Mesothelial cell of epicardium (in vitro differentiated cells): Measurements from ENCODE around the gene NSD1. TPM values are rescaled to one million over a fixed set of nuclear protein-coding genes. Genes with fewer than 3 reads are reported as not detected.

Source experiments
- DNase-seq, 2 experiments: peaks; one replicate each; pipeline ENCODE4 v3.0.0; 2021; ENCODE audit warnings: low spot score in 2 of 2; ENCODE audit not compliant: unreplicated experiment in 2 of 2
- H3K27ac Mint-ChIP-seq: 2 replicates; pipeline ENCODE4 v1.8.0; 2021; ENCODE audit warnings: mixed read lengths
- H3K27me3 Mint-ChIP-seq: 2 replicates; pipeline ENCODE4 v1.8.0; 2021; ENCODE audit warnings: low read depth, mixed read lengths
- H3K36me3 Mint-ChIP-seq: 2 replicates; pipeline ENCODE4 v1.8.0; 2021; ENCODE audit warnings: mixed read lengths
- H3K4me1 Mint-ChIP-seq: 2 replicates; pipeline ENCODE4 v1.8.0; 2021; ENCODE audit warnings: mixed read lengths
- H3K4me3 Mint-ChIP-seq: 2 replicates; pipeline ENCODE4 v1.8.0; 2021; ENCODE audit warnings: mild to moderate bottlenecking, moderate library complexity, mixed read lengths
- H3K9me3 Mint-ChIP-seq: 2 replicates; pipeline ENCODE4 v1.8.0; 2021; ENCODE audit warnings: mixed read lengths
- total RNA-seq: library from RNA; stranded (reverse); gene quantifications from 3 replicates; pipeline ENCODE4 v1.2.1, GENCODE V29; 2021
- TF ChIP-seq, protein P1 (sequence below): fragments of 200-600 bp; sonication (generic); IDR thresholded peaks from one replicate; pipeline ENCODE4 v1.5.0; 2021; ENCODE audit warnings: antibody characterized with exemption; ENCODE audit not compliant: unreplicated experiment

The NSD1 gene
- total RNA-seq, 1 donor from 2014 or later = 164 TPM

DNA sequence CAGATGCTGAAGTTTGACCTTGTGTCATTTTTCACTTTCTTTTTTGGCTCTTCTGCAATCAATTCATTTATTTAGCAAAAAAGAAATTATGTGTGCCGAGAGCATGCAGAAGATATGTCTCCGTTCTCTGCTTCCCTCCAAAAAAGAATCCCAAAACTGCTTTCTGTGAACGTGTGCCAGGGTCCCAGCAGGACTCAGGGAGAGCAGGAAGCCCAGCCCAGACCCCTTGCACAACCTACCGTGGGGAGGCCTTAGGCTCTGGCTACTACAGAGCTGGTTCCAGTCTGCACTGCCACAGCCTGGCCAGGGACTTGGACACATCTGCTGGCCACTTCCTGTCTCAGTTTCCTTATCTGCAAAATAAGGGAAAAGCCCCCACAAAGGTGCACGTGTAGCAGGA, 44.4 kb upstream of the NSD1 start:
- Mint-ChIP-seq H3K27ac (no peak overlapping the region), H3K4me3 (peak overlapping the region; percentile 10), H3K27me3 (peaks cover 22% of the 10 kb centered on the region), H3K4me1 (peaks cover 6% of the 10 kb centered on the region), H3K36me3 (no peaks in the 10 kb centered on the region), H3K9me3 (no peaks in the 10 kb centered on the region)
- DNase-seq = no peak
- TF ChIP-seq, protein P1, sequence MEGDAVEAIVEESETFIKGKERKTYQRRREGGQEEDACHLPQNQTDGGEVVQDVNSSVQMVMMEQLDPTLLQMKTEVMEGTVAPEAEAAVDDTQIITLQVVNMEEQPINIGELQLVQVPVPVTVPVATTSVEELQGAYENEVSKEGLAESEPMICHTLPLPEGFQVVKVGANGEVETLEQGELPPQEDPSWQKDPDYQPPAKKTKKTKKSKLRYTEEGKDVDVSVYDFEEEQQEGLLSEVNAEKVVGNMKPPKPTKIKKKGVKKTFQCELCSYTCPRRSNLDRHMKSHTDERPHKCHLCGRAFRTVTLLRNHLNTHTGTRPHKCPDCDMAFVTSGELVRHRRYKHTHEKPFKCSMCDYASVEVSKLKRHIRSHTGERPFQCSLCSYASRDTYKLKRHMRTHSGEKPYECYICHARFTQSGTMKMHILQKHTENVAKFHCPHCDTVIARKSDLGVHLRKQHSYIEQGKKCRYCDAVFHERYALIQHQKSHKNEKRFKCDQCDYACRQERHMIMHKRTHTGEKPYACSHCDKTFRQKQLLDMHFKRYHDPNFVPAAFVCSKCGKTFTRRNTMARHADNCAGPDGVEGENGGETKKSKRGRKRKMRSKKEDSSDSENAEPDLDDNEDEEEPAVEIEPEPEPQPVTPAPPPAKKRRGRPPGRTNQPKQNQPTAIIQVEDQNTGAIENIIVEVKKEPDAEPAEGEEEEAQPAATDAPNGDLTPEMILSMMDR = no peak

DNA sequence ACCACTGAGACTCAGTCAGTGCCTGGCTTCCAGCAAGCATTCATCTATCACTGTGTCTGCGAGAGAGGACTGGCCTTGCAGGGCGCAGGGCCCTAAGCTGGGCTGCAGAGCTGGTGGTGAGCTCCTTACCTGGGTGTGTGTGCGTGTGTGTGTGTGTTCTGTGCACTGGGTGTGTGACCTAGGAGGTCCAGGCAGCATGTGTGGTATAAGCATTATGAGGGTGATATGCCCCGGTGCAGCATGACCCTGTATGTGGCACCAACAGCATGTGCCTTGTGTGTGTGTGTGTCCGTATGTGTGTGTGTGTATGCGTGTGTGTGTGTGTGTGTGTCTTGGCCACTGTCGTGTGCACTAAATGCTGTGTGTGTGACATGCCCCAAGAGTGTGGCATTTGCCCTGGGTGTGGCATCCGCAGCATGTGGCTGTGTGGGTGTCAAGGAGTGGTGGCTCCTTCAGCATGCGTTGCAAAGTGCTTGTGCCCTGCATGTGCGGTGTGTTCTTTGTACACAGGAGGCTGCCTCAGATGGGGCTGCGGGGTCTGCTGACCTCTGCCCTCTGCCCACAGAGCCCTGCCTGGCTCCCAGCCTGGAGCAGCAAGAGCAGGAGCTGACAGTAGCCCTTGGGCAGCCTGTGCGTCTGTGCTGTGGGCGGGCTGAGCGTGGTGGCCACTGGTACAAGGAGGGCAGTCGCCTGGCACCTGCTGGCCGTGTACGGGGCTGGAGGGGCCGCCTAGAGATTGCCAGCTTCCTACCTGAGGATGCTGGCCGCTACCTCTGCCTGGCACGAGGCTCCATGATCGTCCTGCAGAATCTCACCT, 43.5 kb upstream of the NSD1 start:
- Mint-ChIP-seq H3K27ac (no peak overlapping the region), H3K27me3 (peaks cover 21% of the 10 kb centered on the region)

DNA sequence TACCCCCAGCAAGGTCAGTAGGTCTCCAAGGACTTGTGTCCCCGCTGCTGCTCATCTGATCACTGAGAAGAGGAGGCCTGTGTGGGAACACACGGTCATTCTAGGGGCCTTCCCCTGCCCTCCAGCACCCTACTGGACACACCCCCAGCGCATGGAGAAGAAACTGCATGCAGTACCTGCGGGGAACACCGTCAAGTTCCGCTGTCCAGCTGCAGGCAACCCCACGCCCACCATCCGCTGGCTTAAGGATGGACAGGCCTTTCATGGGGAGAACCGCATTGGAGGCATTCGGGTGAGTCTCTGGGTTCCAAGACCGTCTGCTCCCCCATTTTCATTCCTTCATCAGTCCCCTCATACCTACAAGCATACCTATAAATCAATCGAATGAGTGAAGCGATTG, 42.8 kb upstream of the NSD1 start:
- H3K9me3 Mint-ChIP-seq = no peaks in the 10 kb centered on the region
- peaks cover 6% of the 10 kb centered on the region for H3K4me1 Mint-ChIP-seq
- H3K4me3 Mint-ChIP-seq = no peak overlapping the region
- H3K36me3 Mint-ChIP-seq = no peaks in the 10 kb centered on the region
- no peak for DNase-seq
- TF ChIP-seq, protein P1 = no peak
- no peak overlapping the region for H3K27ac Mint-ChIP-seq
- H3K27me3 Mint-ChIP-seq = peaks cover 20% of the 10 kb centered on the region

More for the DNA sequence above, 43.5 kb upstream of the NSD1 start:
- no peak for DNase-seq
- Mint-ChIP-seq H3K4me3 (no peak overlapping the region), H3K9me3 (no peaks in the 10 kb centered on the region), H3K4me1 (peaks cover 6% of the 10 kb centered on the region), H3K36me3 (no peaks in the 10 kb centered on the region)
- TF ChIP-seq, protein P1 = no peak

DNA sequence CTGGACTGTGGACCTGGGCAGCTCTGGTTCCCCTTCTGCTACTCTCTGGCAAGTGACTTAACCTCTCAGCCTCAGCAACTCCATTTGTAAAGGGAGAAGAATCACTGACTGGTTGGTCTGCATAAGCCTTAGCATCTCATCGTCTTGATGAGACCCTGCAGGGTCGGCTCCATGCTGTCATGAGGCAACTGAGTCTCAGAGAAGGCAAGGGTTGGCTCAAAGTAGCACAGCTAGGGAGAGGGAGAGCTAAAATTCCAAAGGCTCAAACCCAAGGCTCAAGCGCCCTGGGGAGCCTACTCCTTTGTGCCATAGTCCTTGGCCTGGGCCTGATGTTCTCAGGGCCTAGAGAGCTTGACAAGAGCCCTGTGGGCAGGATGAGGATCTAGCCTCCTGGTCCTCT, 42.3 kb upstream of the NSD1 start:
- H3K4me3 Mint-ChIP-seq = no peak overlapping the region
- DNase-seq = no peak
- H3K36me3 Mint-ChIP-seq = no peaks in the 10 kb centered on the region
- no peaks in the 10 kb centered on the region for H3K9me3 Mint-ChIP-seq
- no peak overlapping the region for H3K27ac Mint-ChIP-seq
- H3K27me3 Mint-ChIP-seq = peaks cover 17% of the 10 kb centered on the region
- peaks cover 3% of the 10 kb centered on the region for H3K4me1 Mint-ChIP-seq
- TF ChIP-seq, protein P1 = no peak

DNA sequence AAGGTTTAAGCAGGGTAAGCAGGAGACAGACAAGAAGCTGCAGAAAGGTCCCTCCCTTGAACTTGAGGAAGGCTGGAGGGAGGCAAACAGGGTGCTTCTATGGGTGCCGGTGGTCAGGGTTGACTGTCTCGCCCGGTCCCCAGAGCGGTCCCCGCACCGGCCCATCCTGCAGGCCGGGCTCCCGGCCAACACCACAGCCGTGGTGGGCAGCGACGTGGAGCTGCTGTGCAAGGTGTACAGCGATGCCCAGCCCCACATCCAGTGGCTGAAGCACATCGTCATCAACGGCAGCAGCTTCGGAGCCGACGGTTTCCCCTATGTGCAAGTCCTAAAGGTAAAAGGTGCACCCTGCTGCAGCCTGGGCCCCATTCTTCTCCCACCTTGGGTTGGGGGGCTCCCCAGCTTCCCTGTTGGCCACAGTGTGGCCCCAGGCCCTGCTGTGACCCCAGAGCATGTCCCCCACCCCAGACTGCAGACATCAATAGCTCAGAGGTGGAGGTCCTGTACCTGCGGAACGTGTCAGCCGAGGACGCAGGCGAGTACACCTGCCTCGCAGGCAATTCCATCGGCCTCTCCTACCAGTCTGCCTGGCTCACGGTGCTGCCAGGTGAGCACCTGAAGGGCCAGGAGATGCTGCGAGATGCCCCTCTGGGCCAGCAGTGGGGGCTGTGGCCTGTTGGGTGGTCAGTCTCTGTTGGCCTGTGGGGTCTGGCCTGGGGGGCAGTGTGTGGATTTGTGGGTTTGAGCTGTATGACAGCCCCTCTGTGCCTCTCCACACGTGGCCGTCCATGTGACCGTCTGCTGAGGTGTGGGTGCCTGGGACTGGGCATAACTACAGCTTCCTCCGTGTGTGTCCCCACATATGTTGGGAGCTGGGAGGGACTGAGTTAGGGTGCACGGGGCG, 41.1 kb upstream of the NSD1 start:
- TF ChIP-seq, protein P1 = no peak
- no peak for DNase-seq
- Mint-ChIP-seq H3K9me3 (no peaks in the 10 kb centered on the region), H3K4me3 (no peak overlapping the region), H3K4me1 (peaks cover 2% of the 10 kb centered on the region), H3K36me3 (no peaks in the 10 kb centered on the region), H3K27me3 (peaks cover 14% of the 10 kb centered on the region), H3K27ac (no peak overlapping the region)
